ENCODE results near the gene IL19.

IL19 gene

DNA sequence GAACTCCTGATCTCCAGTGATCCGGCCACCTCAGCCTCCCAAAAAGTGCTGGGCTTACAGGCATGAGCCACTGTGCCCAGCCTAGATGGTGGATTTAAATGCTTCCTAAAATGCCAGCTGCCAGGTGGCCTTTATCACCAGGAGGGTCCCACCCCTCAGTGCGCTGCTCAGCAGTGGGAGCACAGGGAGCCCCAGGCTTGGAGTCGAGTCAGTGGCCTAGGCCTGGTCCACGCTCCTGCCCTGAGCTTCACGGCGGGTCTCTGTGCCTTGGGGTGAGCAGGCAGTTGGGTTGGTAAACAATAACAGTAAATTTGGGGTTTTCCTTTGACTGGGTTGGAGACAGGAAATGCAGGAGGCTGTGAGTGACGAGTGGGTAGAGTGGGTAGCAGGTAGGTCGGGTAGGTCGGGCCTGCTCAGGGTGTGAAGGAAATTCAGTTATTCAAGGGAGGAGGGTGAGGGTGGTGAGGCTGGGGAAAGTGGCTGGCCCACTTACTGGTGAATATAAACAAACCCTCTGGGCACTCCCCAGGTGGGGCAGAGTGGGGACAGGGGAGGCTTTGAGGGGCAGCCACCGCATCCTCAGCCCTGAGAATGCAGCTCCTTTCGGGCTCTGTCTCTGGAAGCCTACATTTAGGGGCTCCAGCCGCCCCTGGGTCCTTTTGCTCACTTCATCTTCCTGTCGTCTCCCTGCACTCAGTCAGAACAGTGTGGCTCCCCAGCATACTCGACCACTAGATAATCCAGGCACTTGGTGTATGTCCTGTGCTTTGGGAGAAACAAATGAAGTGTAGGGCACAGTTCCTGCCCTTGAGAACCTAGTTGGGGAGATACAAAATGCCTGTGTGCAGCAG, 33.5 kb upstream of the IL19 start:
- peak overlapping the region; percentile 92 for H3K27ac Mint-ChIP-seq
- H3K4me1 Mint-ChIP-seq = peaks cover 83% of the 10 kb centered on the region
- ATAC-seq = peak; percentile 52
- peak in 1 of 2 donors; percentile 72 for DNase-seq (ENCODE audit: low spot score in 2 of 2)
- peaks cover 56% of the 10 kb centered on the region for H3K36me3 Mint-ChIP-seq
- peak overlapping the region; percentile 57 for H3K4me3 Mint-ChIP-seq
- no peaks in the 10 kb centered on the region for H3K9me3 Mint-ChIP-seq

DNA sequence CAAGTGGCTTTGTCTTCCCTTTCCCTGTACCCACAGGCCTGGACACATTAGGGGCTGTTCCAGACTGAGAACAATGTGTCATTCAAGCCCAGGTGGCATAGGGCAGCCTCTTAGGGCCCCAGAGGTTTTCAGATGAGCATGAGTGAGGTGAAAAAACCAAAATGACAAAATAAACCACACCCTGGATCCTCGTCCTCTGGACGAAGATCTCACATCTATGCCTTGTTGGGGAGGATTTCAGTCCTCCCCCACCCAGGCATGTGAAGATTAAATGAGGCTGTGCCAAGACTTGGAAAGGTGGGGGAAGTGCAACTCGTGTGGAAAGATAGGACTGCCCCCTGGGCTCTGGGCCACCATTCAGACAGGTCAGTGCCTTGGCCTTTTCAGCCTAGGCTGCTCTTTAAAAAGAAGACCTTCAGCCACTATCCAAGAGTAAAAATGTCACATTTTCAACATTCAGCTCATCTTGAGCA, 32.8 kb upstream of the IL19 start:
- H3K9me3 Mint-ChIP-seq = no peaks in the 10 kb centered on the region
- H3K27ac Mint-ChIP-seq = peak overlapping the region; percentile 92
- ATAC-seq (peak; percentile 71), DNase-seq (ENCODE audit: low spot score in 2 of 2) (no peak)
- peaks cover 49% of the 10 kb centered on the region for H3K36me3 Mint-ChIP-seq
- H3K4me1 Mint-ChIP-seq = peaks cover 90% of the 10 kb centered on the region
- H3K4me3 Mint-ChIP-seq = peak overlapping the region; percentile 57

DNA sequence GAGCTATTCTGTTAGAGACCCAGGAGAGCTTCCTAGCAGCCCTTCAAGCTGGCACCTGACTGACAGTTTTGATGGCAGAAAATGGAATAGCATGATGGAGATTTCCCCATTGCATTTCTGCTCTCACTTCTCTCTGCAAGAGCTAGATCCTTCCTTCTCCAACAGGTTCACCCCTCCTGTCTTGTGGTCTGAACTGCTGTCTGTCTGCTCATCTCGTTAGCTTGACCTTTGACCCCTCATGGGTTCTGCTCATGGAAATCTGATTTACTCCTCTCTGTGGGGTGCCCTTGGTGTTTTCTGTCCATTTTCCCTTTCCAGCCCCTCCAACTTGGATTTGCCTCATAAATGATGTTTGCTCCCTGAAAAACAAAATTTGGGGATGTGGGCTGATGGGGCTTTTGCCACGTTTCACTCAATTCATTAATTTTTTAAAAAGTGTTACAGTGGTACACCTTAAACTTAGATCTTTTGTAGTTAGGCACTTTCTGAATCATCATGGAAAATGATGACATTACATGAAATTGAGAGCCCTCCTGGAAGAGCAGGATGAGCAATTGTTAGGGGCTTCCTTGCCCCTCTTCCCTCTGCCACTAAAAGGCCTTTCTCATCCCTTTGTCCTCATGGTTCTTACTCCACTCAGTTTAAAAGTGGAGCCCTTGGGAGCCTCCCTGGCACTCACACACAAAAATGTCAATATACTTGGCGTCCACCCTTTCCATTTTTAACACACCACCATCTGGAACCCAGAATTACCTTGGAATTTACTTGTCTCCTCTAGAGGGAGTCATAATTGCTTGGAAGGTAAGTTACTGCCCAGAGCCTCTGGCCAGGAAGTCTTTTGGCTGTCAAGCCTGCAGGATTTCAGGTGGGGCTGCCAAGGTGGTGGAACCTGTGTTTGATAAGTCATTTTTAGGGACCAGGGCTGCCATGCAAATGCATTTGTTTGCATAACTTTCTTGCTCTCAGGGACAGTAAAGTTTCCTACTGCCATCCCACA, 31.9 kb upstream of the IL19 start:
- peak overlapping the region; percentile 92 for H3K27ac Mint-ChIP-seq
- peaks cover 40% of the 10 kb centered on the region for H3K36me3 Mint-ChIP-seq
- peak overlapping the region; percentile 57 for H3K4me3 Mint-ChIP-seq
- DNase-seq (ENCODE audit: low spot score in 2 of 2) (no peak), ATAC-seq (no peak)
- H3K9me3 Mint-ChIP-seq = no peaks in the 10 kb centered on the region
- peaks cover 97% of the 10 kb centered on the region for H3K4me1 Mint-ChIP-seq

DNA sequence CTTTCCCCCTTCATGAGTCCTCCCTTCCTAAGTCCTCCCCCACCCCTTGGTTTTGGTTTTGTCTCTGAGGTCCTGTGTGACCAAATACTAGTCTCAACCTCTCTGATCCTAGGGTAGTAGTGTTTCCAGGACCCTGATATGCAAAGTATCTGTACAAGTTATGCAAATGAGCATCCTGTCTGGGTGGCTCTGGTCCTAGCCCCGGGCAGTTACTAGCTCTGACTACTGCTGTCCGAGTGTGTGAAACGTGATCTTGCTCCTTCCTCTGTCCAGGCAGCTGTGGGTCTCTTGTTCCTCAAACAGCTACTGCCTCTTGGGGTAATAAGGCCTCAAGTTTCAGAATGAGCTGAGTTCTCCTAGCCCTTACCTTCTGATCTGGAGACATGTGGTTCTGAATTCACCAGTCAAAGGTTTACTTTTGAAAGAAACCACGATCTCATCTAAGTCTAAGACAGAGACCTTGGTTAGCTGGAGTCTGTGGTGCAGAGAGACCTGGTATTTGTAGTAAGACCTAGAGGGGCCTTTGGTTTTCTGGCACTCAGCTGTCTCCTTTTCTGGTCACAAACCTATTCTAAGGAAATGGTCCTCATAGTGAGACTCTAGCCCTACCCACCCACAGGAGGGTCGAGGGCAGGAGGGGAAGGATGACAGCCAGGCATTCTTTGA, 31.0 kb upstream of the IL19 start:
- Mint-ChIP-seq H3K27ac (peak overlapping the region; percentile 92), H3K4me1 (peaks cover 94% of the 10 kb centered on the region), H3K9me3 (no peaks in the 10 kb centered on the region), H3K4me3 (peak overlapping the region; percentile 57), H3K36me3 (peaks cover 34% of the 10 kb centered on the region)
- peak; percentile 85 for ATAC-seq
- DNase-seq (ENCODE audit: low spot score in 2 of 2) = peak in 1 of 2 donors; percentile 77

DNA sequence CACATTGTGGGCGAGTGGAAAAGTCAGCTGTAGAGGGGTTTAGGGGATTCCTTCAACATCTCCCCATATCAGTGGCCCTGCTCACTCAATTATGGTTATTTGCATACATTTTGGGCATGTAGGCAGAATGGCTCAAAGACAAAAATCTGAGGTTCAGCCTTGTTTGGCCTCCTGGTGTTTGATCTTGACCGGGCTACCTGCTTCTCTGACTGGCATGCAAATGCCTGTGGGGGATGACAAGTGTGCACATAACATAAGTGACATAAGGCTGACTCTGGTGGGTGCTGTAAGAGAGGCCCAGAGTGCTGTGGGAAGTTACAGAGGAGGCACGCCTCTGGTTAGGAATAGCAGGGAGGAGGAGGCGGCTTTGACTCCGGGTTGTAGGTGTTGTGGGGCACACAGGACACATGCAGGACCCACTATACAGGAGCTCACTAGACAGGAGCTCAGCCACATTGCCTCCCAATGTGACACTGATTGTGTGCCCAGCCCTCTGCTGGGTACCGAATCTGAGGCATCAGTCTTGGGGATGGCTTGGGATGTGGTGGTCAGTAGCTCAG, 29.4 kb upstream of the IL19 start:
- Mint-ChIP-seq H3K36me3 (peaks cover 21% of the 10 kb centered on the region), H3K9me3 (no peaks in the 10 kb centered on the region), H3K4me1 (peaks cover 91% of the 10 kb centered on the region), H3K27ac (peak overlapping the region; percentile 65), H3K4me3 (no peak overlapping the region)
- DNase-seq (ENCODE audit: low spot score in 2 of 2) (no peak), ATAC-seq (no peak)

DNA sequence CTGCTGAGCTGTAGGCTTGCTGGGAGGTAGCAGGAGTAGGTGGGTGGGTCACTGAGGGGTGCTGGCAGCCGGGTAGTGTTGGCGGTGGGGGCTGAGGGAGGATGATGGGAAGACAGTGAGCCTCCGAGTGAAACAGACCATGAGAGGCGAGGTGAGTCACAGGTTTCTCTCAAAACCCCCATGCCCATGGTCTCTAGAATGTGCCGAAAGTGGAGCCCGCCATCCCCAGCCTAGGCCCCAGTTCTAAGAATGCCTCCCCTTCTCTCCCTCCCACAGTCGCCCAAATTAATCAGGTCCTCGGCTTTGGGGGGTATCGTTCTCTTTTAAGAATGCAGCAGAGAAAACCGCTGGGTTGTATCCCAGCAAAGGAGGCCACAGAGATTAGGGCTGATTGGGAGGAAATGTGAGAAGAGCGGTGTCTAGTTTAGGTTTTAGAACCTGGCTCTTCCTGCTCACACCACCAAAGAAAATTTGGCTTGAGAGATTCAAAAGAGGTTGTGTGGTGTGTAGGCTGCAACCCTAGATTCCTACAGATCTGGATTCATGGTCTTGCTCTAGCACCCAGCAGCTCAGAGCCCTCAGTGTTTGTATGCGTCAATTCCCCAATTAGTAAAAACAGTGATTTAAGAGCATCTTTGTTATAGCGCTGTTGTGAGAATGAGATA, 27.7 kb upstream of the IL19 start:
- peak overlapping the region; percentile 61 for H3K27ac Mint-ChIP-seq
- peak overlapping the region; percentile 42 for H3K4me3 Mint-ChIP-seq
- ATAC-seq (peak; percentile 59), DNase-seq (ENCODE audit: low spot score in 2 of 2) (peak in 1 of 2 donors; percentile 68)
- H3K4me1 Mint-ChIP-seq = peaks cover 80% of the 10 kb centered on the region
- peaks cover 6% of the 10 kb centered on the region for H3K36me3 Mint-ChIP-seq
- H3K9me3 Mint-ChIP-seq = no peaks in the 10 kb centered on the region

DNA sequence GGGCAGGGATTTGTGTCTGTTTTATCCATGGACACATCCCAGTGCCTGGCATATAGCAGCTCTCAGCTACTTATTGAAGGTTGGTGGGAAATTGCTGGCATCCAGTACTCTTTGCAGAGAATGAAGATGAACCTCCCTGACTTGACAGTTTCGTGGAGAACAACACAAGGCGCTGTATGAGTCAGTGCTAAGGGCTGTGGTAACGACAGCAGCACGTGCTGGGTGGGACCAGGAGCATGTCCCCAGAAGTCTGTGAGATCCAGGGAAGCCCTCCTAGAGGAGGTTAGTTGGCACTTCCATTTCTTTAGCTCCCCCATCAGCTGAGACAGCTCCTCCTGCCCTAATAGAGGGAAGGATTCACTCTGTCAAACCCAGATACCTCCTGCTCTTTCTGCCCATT, 25.9 kb upstream of the IL19 start:
- ATAC-seq (peak; percentile 57), DNase-seq (ENCODE audit: low spot score in 2 of 2) (no peak)
- H3K4me1 Mint-ChIP-seq = peaks cover 71% of the 10 kb centered on the region
- H3K4me3 Mint-ChIP-seq = no peak overlapping the region
- peak overlapping the region; percentile 17 for H3K27ac Mint-ChIP-seq
- peaks cover 5% of the 10 kb centered on the region for H3K36me3 Mint-ChIP-seq
- no peaks in the 10 kb centered on the region for H3K9me3 Mint-ChIP-seq

DNA sequence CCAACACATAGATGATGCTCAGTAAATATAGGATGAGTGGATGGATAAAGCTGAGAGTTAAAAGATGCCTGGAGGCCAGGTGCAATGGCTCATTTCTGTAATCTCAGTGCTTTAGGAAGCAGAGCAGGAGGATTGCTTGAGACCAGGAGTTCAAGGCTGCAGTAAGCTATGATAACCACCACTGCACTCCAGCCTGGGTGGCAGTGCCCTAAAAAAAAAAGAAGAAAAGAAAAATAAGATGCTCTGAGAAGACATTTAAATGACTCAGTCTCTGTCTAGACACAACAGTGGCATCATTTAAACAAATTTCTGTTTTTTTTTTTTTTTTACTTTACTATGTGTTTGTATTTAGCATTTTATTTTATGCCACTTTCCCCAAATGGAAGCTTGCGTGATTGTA, 25.3 kb upstream of the IL19 start:
- no peak overlapping the region for H3K4me3 Mint-ChIP-seq

DNA sequence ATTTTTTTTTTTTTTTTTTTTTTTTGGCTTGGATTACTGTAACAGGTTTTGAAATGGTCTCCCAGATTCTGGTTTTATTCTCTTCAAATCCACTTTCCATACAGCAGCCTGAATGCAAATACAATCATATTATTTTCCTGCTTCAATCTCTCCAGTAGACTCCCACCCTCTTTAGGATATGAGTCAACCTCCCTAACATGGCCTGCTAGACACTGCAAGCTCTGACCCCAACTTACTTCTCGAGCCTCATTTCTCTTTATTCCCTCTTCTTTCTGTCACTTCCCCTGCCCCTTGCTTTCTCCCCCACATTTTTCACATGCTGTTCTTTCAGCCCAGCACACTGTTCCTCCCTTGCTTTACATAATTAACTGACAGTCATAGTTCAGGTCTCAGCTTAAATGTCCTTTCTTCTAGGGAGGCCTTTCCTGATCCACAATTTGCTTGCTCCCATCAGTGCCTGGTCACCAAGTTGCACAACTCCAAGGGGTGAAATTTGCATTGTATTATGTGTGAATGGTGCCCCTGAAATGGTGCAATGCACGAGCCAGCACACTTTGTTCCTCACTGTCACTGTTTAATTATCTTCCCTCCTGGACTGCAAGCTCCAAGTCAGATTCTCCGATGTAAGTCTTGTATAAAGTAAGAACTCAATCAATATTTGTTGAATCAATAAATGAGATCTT, 22.1 kb upstream of the IL19 start:
- ATAC-seq = no peak
- no peak for DNase-seq (ENCODE audit: low spot score in 2 of 2)
- Mint-ChIP-seq H3K36me3 (no peaks in the 10 kb centered on the region), H3K4me1 (peaks cover 43% of the 10 kb centered on the region), H3K9me3 (no peaks in the 10 kb centered on the region), H3K27ac (no peak overlapping the region), H3K4me3 (no peak overlapping the region)

More for the DNA sequence above, 25.3 kb upstream of the IL19 start:
- Mint-ChIP-seq H3K9me3 (no peaks in the 10 kb centered on the region), H3K27ac (peak overlapping the region; percentile 17), H3K4me1 (peaks cover 66% of the 10 kb centered on the region), H3K36me3 (peaks cover 5% of the 10 kb centered on the region)
- ATAC-seq = no peak
- no peak for DNase-seq (ENCODE audit: low spot score in 2 of 2)

DNA sequence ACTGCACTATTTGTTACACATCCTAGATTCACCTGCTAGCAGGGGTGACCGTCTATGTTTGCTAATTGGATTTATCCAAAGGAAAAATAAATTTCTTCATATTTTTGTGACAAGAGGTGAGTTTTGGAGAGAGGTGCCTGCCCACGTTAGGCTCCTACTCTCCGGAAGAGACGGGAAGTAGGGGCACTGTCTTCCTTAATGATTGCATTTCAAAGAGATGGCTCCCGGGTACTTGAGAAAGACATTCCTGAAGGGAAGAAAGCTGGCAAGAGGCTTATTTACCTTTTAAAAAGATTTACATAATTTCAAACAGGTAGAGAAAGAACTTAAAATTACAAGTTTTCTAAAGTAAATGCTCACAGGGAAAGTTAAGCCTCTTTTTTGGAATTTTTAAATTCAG, 18.7 kb upstream of the IL19 start:
- no peaks in the 10 kb centered on the region for H3K36me3 Mint-ChIP-seq
- no peaks in the 10 kb centered on the region for H3K9me3 Mint-ChIP-seq
- H3K4me1 Mint-ChIP-seq = peaks cover 34% of the 10 kb centered on the region
- ATAC-seq = no peak
- H3K27ac Mint-ChIP-seq = no peak overlapping the region
- no peak for DNase-seq (ENCODE audit: low spot score in 2 of 2)
- H3K4me3 Mint-ChIP-seq = no peak overlapping the region

DNA sequence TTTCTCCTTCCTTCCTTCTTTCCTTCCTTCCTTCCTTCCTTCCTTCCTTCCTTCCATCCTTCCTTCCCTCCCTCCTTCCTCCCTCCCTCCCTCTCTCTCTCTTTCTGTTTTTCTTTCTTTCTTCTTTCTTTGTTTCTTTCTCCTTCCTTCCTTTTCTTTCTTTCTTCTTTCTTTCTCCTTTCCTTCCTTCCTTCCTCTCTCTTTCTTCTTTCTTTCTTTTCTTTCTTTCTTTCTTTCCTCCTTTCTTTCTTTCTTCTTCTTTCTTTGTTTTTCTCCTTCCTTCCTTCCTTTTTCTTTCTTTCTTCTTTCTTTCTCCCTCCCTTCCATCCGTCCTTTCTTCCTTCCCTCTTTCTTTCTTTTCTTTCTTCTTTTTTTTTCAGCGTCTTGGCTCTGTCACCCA, 18.1 kb upstream of the IL19 start:
- Mint-ChIP-seq H3K27ac (no peak overlapping the region), H3K4me1 (peaks cover 34% of the 10 kb centered on the region), H3K4me3 (no peak overlapping the region), H3K36me3 (no peaks in the 10 kb centered on the region), H3K9me3 (no peaks in the 10 kb centered on the region)
- DNase-seq (ENCODE audit: low spot score in 2 of 2) (no peak), ATAC-seq (no peak)

DNA sequence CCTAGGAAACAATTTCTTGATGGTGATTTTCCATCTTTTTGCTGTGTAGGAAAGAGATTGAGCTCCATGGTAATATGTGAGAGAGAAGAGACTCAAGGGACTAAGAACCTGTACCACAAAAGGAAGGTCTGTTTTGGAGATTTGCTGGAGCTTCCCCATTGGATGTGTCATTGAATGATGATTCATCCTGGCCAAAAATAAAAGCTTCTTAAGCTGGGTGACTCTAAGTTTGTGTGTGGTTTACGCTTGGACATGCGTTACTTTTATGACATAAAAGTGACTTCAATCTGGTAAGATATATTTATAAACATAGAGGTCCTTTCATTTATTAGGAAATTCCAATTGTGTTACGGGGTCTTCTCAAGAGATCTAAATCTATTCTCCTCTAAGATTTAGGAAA, 17.4 kb upstream of the IL19 start:
- DNase-seq (ENCODE audit: low spot score in 2 of 2) = no peak
- Mint-ChIP-seq H3K4me1 (peaks cover 33% of the 10 kb centered on the region), H3K36me3 (no peaks in the 10 kb centered on the region), H3K9me3 (no peaks in the 10 kb centered on the region), H3K4me3 (no peak overlapping the region), H3K27ac (no peak overlapping the region)
- no peak for ATAC-seq

DNA sequence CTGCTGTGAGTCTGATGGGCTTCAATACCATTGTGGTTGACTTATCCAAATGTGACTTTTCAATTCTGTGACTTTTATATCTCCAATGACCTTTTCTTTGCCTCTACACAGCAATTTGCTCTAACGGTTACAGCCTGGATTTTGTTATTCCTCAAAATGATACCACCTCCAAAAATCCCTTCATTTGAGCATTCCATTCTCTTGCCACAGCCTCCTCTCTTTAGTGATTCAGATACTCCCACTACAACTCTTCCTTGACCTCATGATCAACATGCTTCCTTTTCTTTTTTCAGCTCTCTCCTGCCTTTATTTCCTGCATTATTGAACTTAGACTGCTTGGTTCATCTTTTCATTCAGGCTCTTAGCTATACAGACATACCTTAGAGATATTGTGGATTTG, 16.6 kb upstream of the IL19 start:
- no peak for DNase-seq (ENCODE audit: low spot score in 2 of 2)
- Mint-ChIP-seq H3K9me3 (no peaks in the 10 kb centered on the region), H3K36me3 (no peaks in the 10 kb centered on the region), H3K4me1 (peaks cover 25% of the 10 kb centered on the region), H3K4me3 (no peak overlapping the region), H3K27ac (no peak overlapping the region)
- ATAC-seq = no peak

All from stimulated activated effector memory CD8-positive, alpha-beta T cell treated with anti-CD3 and anti-CD28 coated beads, Interleukin-12 subunit alpha, Interleukin-12 subunit beta, amount 100 ng/mL, for 72 hours (primary cell).